ENCODE measurements around the gene PUM2. TPM values are rescaled to one million over a fixed set of nuclear protein-coding genes. Genes with fewer than 3 reads are reported as not detected.

Gene PUM2
- total RNA-seq, 5 donors from 2014 or later (not counting 1 experiment from before 2014, with no cell fraction given): 128 to 154 (median 138) TPM

GRCh38 chr2:20218331-20219320 lies 132.0 kb downstream of the PUM2 start:
- H3K4me1 ChIP-seq (ENCODE audit: control insufficient read depth in 1 of 2, extremely low read depth in 1 of 2, insufficient read depth in 2 of 2, low read length in 2 of 2): peaks cover 0 to 7% of the 10 kb centered on the region in 2 experiments
- Mint-ChIP-seq H3K27ac (no peak overlapping the region), H3K4me3 (no peak overlapping the region), H3K36me3 (no peaks in the 10 kb centered on the region), H3K9me3 (no peaks in the 10 kb centered on the region), H3K4me1 (peaks cover 0 to 8% (median 6%) of the 10 kb centered on the region in 3 donors), H3K27me3 (peaks cover 30 to 41% of the 10 kb centered on the region in 2 donors)
- ChIA-PET CTCF (no interaction called here), POLR2A (interaction anchor here in 1 of 2 donors (1.0 kb wide), 1 partner anchor 164 kb away, joined by 3 read pairs; no protein-coding TSS in a partner anchor)
- ATAC-seq (replicated peaks in 1 of 4) (no peak), DNase-seq (no peak)
- H3K9me3 ChIP-seq: no peaks in the 10 kb centered on the region
- H3K27ac ChIP-seq (ENCODE audit: low read length): no peak overlapping the region
- 88% methylated on average over 20 of the region's 20 CpGs for WGBS (ENCODE audit: insufficient coverage)
- peaks cover 6 to 61% of the 10 kb centered on the region in 2 experiments for H3K27me3 ChIP-seq (replicated peaks in 1 of 2; ENCODE audit: control insufficient read depth in 2 of 2, extremely low read depth in 1 of 2, insufficient read depth in 2 of 2, low read length in 1 of 2)
- no peak overlapping the region for H3K4me3 ChIP-seq (ENCODE audit: control insufficient read depth in 1 of 2, extremely low read depth in 1 of 2, low read length in 1 of 2)
- no peaks in the 10 kb centered on the region for H3K36me3 ChIP-seq (ENCODE audit: control insufficient read depth in 2 of 2, extremely low read depth in 1 of 2, insufficient read depth in 1 of 2, low read length in 1 of 2)

GRCh38 chr2:20217041-20217970 lies 133.3 kb downstream of the PUM2 start:
- Mint-ChIP-seq H3K4me3 (no peak overlapping the region), H3K36me3 (no peaks in the 10 kb centered on the region), H3K27ac (no peak overlapping the region), H3K4me1 (peaks cover 0 to 3% (median 2%) of the 10 kb centered on the region in 3 donors), H3K27me3 (peaks cover 30 to 32% of the 10 kb centered on the region in 2 donors), H3K9me3 (no peaks in the 10 kb centered on the region)
- CTCF ChIA-PET: no interaction called here
- ATAC-seq (replicated peaks in 1 of 4) (no peak), DNase-seq (no peak)
- H3K9me3 ChIP-seq: no peaks in the 10 kb centered on the region
- no peak overlapping the region for H3K4me3 ChIP-seq (ENCODE audit: control insufficient read depth in 1 of 2, extremely low read depth in 1 of 2, low read length in 1 of 2)
- POLR2A ChIA-PET: interaction anchor here in 1 of 2 donors (1.0 kb wide), 1 partner anchor 163 kb away, joined by 3 read pairs; no protein-coding TSS in a partner anchor
- 75% methylated on average over 21 of the region's 21 CpGs for WGBS (ENCODE audit: insufficient coverage)
- no peak overlapping the region for H3K27ac ChIP-seq (ENCODE audit: low read length)
- no peaks in the 10 kb centered on the region for H3K4me1 ChIP-seq (ENCODE audit: control insufficient read depth in 1 of 2, extremely low read depth in 1 of 2, insufficient read depth in 2 of 2, low read length in 2 of 2)
- H3K27me3 ChIP-seq (replicated peaks in 1 of 2; ENCODE audit: control insufficient read depth in 2 of 2, extremely low read depth in 1 of 2, insufficient read depth in 2 of 2, low read length in 1 of 2): peaks cover 2 to 60% of the 10 kb centered on the region in 2 experiments
- H3K36me3 ChIP-seq (ENCODE audit: control insufficient read depth in 2 of 2, extremely low read depth in 1 of 2, insufficient read depth in 1 of 2, low read length in 1 of 2): no peaks in the 10 kb centered on the region

GRCh38 chr2:20216130-20217025 lies 134.3 kb downstream of the PUM2 start:
- H3K4me3 ChIP-seq (ENCODE audit: control insufficient read depth in 1 of 2, extremely low read depth in 1 of 2, low read length in 1 of 2): no peak overlapping the region
- H3K27me3 Mint-ChIP-seq: peaks cover 23% of the 10 kb centered on the region in 2 donors
- no peaks in the 10 kb centered on the region for H3K4me1 Mint-ChIP-seq
- no peak overlapping the region for H3K4me3 Mint-ChIP-seq
- H3K27ac ChIP-seq (ENCODE audit: low read length): no peak overlapping the region
- H3K36me3 Mint-ChIP-seq: no peaks in the 10 kb centered on the region
- H3K9me3 ChIP-seq: no peaks in the 10 kb centered on the region
- no peaks in the 10 kb centered on the region for H3K4me1 ChIP-seq (ENCODE audit: control insufficient read depth in 1 of 2, extremely low read depth in 1 of 2, insufficient read depth in 2 of 2, low read length in 2 of 2)
- H3K9me3 Mint-ChIP-seq: no peaks in the 10 kb centered on the region
- WGBS (ENCODE audit: insufficient coverage): 86% methylated on average over 16 of the region's 22 CpGs
- ATAC-seq (replicated peaks in 1 of 4) (no peak), DNase-seq (no peak)
- no peaks in the 10 kb centered on the region for H3K36me3 ChIP-seq (ENCODE audit: control insufficient read depth in 2 of 2, extremely low read depth in 1 of 2, insufficient read depth in 1 of 2, low read length in 1 of 2)
- peaks cover 2 to 57% of the 10 kb centered on the region in 2 experiments for H3K27me3 ChIP-seq (replicated peaks in 1 of 2; ENCODE audit: control insufficient read depth in 2 of 2, extremely low read depth in 1 of 2, insufficient read depth in 2 of 2, low read length in 1 of 2)
- POLR2A ChIA-PET: no interaction called here
- H3K27ac Mint-ChIP-seq: no peak overlapping the region
- CTCF ChIA-PET: no interaction called here

- ATAC-seq (replicated peaks in 1 of 4): no peak
- Mint-ChIP-seq H3K27me3 (peaks cover 14 to 17% of the 10 kb centered on the region in 2 donors), H3K4me3 (no peak overlapping the region), H3K27ac (no peak overlapping the region), H3K36me3 (no peaks in the 10 kb centered on the region), H3K9me3 (no peaks in the 10 kb centered on the region), H3K4me1 (no peaks in the 10 kb centered on the region)
- H3K27me3 ChIP-seq (replicated peaks in 1 of 2; ENCODE audit: control insufficient read depth in 2 of 2, extremely low read depth in 1 of 2, insufficient read depth in 2 of 2, low read length in 1 of 2): peaks cover 0 to 55% of the 10 kb centered on the region in 2 experiments
- POLR2A ChIA-PET: no interaction called here
- H3K27ac ChIP-seq (ENCODE audit: low read length): no peak overlapping the region
- WGBS (ENCODE audit: insufficient coverage): 74% methylated on average over 9 of the region's 13 CpGs
- DNase-seq: no peak
- H3K4me3 ChIP-seq (ENCODE audit: control insufficient read depth in 1 of 2, extremely low read depth in 1 of 2, low read length in 1 of 2): no peak overlapping the region
- H3K4me1 ChIP-seq (ENCODE audit: control insufficient read depth in 1 of 2, extremely low read depth in 1 of 2, insufficient read depth in 2 of 2, low read length in 2 of 2): no peaks in the 10 kb centered on the region
- CTCF ChIA-PET: no interaction called here
- no peaks in the 10 kb centered on the region for H3K36me3 ChIP-seq (ENCODE audit: control insufficient read depth in 2 of 2, extremely low read depth in 1 of 2, insufficient read depth in 1 of 2, low read length in 1 of 2)
- H3K9me3 ChIP-seq: no peaks in the 10 kb centered on the region
Measured at GRCh38 chr2:20215183-20216040, 135.2 kb downstream of the PUM2 start.

- ATAC-seq (replicated peaks in 1 of 4) (no peak), DNase-seq (no peak)
- Mint-ChIP-seq H3K27me3 (peaks cover 8 to 11% of the 10 kb centered on the region in 2 donors), H3K36me3 (no peaks in the 10 kb centered on the region), H3K9me3 (no peaks in the 10 kb centered on the region), H3K4me1 (no peaks in the 10 kb centered on the region), H3K4me3 (no peak overlapping the region), H3K27ac (no peak overlapping the region)
- ChIA-PET CTCF (no interaction called here), POLR2A (no interaction called here)
- 100% methylated on average over 1 of the region's 2 CpGs for WGBS (ENCODE audit: insufficient coverage)
- Histone ChIP-seq H3K9me3 (no peaks in the 10 kb centered on the region), H3K27me3 (replicated peaks in 1 of 2; ENCODE audit: control insufficient read depth in 2 of 2, extremely low read depth in 1 of 2, insufficient read depth in 2 of 2, low read length in 1 of 2) (peaks cover 0 to 50% of the 10 kb centered on the region in 2 experiments), H3K27ac (ENCODE audit: low read length) (no peak overlapping the region), H3K4me1 (ENCODE audit: control insufficient read depth in 1 of 2, extremely low read depth in 1 of 2, insufficient read depth in 2 of 2, low read length in 2 of 2) (no peaks in the 10 kb centered on the region), H3K36me3 (ENCODE audit: control insufficient read depth in 2 of 2, extremely low read depth in 1 of 2, insufficient read depth in 1 of 2, low read length in 1 of 2) (no peaks in the 10 kb centered on the region), H3K4me3 (ENCODE audit: control insufficient read depth in 1 of 2, extremely low read depth in 1 of 2, low read length in 1 of 2) (no peak overlapping the region)
Measured at GRCh38 chr2:20214566-20215182, 136.0 kb downstream of the PUM2 start.
